Astrocyte of the spinal cord (primary cell): Measurements from ENCODE around the gene SPATA21.
"Not testable (repeated sequence)": the region's sequence is repeated elsewhere in the genome, so short reads cannot be mapped to it uniquely, and the experiment has no call there.

ENCODE experiments used
- DNase-seq: peaks from one replicate; pipeline ENCODE4 v3.0.0; 2011; ENCODE audit warnings: low read depth, low spot score
- H3K4me3 ChIP-seq: 2 replicates; pipeline ENCODE4 v1.5.1; 2011; ENCODE audit warnings: low read depth, mild to moderate bottlenecking, low read length, moderate library complexity
- in situ Hi-C: cut with HindIII; loops from 2 replicates; pipeline ENCODE4 v1.10.0; 2017; ENCODE audit warnings: low sequenced_read_pairs
- TF ChIP-seq, protein P1 (sequence below): IDR thresholded peaks from 2 replicates; pipeline ENCODE4 v1.5.1; 2012; ENCODE audit warnings: low read depth, mild to moderate bottlenecking, low read length, inconsistent platforms

The SPATA21 gene

DNA sequence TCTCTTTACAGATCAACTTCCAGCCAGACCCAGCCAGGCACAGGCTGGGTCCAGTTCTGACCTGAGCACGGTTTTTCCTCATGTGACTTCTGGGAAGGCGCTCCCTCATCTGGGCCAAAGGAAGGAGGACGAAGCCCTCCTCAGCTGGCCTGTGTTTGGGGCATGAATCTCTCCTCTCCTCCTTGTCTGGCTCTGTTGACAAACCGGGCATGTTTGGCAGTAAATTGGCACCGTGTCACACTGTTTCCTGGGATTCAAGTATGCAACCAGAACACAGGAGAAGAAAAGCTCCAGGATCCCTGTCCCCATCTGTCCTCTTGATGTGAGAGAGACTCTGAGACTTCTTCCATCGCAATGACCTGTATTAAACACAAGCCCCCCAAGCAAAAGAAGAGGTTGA, 21.6 kb upstream of the SPATA21 start:
- no peak for DNase-seq
- in situ Hi-C loops = no loop called here
- no peak overlapping the region for H3K4me3 ChIP-seq
- TF ChIP-seq, protein P1, sequence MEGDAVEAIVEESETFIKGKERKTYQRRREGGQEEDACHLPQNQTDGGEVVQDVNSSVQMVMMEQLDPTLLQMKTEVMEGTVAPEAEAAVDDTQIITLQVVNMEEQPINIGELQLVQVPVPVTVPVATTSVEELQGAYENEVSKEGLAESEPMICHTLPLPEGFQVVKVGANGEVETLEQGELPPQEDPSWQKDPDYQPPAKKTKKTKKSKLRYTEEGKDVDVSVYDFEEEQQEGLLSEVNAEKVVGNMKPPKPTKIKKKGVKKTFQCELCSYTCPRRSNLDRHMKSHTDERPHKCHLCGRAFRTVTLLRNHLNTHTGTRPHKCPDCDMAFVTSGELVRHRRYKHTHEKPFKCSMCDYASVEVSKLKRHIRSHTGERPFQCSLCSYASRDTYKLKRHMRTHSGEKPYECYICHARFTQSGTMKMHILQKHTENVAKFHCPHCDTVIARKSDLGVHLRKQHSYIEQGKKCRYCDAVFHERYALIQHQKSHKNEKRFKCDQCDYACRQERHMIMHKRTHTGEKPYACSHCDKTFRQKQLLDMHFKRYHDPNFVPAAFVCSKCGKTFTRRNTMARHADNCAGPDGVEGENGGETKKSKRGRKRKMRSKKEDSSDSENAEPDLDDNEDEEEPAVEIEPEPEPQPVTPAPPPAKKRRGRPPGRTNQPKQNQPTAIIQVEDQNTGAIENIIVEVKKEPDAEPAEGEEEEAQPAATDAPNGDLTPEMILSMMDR = no peak

DNA sequence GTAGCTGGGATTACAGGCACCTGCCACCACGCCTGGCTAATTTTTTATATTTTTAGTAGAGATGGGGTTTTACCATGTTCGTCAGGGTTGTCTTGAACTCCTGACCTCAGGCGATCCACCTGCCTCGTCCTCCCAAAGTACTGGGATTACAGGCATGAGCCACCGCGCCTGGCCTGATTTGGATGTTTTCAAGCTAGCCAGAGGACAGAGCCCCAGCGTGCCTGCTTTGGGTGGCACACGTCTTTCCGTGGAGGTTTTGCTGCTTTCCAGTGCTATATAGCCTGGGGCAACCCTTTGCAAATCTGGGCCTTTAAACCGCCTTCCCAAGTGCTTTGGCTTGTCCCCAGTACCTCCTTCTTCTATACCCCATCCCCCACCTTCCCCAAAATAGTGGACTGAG, 18.9 kb upstream of the SPATA21 start:
- H3K4me3 ChIP-seq, DNase-seq, in situ Hi-C loops: not testable (repeated sequence)

DNA sequence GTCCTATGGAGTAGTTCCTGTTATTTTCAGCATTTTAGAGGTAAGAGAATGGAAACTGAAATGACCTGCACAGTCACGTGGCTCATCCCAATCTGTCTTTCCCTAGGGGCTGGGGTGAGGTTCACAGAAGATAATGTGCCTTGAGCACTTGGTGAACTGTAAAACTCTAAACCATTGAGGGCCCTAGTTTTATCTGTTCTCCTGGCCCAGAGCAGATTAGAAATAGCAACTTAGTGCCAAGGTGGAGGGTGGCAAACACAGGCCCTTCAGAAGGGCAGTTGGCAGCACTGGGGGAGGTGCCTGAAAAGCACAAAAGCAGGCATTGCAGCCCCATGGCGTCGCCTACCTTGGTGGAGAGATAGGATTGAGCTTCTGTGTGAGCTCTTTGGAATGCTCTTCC, 17.7 kb upstream of the SPATA21 start:
- in situ Hi-C loops, H3K4me3 ChIP-seq, DNase-seq: not testable (repeated sequence)

DNA sequence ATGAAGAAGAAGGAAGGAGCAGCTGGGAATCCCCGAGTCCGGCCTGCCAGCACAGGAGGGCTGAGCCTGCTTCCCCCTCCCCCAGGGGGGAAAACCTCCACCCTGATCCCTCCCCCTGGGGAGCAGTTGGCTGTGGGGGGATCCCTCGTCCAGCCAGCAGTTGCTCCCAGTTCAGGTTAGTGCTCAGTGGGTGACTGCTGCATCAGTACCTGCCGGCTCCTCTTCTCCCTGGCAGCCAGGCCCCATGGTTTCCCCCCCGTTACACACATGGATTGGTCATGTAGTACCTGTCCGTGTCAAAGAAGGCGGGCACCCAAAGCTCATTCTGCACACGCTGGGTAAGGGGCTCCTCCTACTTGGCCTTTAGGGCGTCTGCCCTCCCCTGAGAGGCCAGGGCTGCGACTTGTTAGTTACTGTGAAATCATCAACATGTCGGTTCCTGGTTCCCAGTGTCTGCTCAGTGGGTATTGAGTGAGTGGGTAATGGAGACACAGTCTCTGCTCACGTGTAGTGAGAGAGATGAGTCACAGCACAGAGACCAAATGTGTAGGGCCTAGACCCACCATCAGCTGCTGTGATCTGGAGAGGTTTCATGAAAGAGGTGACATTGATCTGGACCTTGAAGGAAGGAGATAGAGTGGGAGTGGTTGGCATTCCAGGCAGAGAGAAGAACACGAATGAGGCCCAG, 14.8 kb upstream of the SPATA21 start:
- in situ Hi-C loops = no loop called here

DNA sequence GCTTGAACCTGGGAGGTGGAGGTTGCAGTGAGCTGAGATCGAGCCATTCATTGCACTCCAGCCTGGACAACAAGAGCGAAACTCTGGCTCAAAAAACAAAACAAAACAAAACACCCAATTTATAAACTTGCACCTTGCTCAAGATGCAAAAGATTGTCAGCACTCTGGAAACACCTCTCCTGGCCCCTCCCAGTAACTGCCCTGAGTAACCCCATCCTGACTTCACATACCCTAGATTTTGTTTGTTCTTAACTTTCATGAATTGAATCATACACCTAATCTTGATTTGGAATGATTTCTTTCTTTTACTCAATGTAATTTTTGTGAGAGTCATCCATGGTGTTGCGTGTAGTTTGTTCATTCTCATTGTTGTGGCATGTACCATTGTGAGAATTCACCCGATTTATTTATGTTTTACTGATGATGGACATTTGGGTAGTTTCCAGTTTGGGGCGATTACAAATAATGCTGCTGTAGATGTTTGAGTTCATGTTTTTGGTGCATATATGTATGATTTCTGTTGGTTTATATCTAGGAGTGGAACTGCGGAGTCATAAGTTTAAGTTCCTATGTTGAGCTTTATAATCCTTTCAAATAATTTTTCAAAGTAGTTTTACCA, 13.7 kb upstream of the SPATA21 start:
- no peak for DNase-seq
- in situ Hi-C loops = no loop called here
- TF ChIP-seq, protein P1 = no peak
- no peak overlapping the region for H3K4me3 ChIP-seq

More for the DNA sequence above, 14.8 kb upstream of the SPATA21 start:
- no peak overlapping the region for H3K4me3 ChIP-seq
- DNase-seq = no peak
- TF ChIP-seq, protein P1 = no peak

DNA sequence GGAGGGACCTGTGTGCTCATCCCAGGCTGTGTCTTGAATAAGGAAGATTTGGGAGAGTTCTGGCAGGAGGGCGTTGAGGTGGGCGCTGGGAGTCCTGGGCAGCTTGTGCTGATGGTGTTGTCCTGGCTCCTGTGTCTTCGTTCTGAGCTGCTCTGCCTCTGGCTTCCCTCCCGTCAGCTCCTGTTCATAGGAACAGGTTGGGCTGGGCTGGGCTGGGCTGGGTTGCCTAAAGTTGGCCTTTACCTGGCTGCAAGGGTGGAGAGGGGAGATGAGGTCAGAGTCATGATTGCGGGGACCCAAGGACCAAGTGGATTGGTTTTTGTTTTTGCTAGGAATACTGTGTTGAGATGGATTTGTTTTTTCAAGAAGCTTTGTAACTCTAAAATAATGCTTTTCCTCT, 12.4 kb upstream of the SPATA21 start:
- in situ Hi-C loops = no loop called here
- H3K4me3 ChIP-seq = no peak overlapping the region
- no peak for DNase-seq
- TF ChIP-seq, protein P1 = no peak

DNA sequence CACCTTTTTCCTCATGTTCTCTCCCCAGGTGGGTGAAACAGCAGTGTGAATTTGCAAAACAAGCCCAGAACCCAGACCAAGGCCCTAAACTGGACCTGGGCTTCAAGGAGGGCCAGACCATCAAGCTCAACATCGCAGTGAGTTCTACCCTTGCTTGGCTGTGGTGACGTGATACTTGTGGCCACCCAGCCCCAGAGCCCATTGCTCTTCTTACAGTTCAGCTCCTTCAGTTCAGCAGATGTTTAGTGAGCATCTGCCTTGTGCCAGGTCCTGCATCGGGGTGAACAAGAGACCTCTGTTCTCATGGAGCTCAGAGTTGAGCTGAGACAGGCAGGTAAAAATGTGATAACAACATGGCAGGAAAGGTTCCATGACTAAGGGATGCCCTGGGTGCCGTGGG, 11.8 kb upstream of the SPATA21 start:
- TF ChIP-seq, protein P1 = no peak
- in situ Hi-C loops = no loop called here
- no peak overlapping the region for H3K4me3 ChIP-seq
- no peak for DNase-seq
